ENCODE data around the gene SLC4A5. TPM values are rescaled to one million over a fixed set of nuclear protein-coding genes. Genes with fewer than 3 reads are reported as not detected.

The SLC4A5 gene
- total RNA-seq, 1 donor from 2014 or later = under 0.01 TPM

DNA sequence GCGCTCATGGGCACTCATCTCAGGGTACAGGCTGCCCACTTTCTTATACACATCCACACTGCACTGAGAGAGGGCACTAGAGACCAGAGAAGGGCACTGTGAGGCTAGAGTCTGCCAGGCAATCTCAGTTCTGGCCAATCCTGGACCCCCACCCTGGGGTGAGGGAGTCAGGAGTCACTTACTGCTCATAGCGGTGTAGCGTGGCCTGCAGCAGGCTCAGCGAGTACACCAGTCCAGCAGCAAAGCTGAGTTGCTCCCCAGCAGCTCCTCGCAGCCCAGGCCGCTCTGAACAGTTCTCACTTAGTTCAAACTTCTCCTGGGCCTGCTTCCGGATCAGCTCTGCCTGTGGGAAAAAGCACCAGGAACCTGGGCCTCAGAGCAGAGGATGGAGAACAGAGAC is 24.6 kb upstream of the SLC4A5 start:
- TF ChIP-seq, protein P1, sequence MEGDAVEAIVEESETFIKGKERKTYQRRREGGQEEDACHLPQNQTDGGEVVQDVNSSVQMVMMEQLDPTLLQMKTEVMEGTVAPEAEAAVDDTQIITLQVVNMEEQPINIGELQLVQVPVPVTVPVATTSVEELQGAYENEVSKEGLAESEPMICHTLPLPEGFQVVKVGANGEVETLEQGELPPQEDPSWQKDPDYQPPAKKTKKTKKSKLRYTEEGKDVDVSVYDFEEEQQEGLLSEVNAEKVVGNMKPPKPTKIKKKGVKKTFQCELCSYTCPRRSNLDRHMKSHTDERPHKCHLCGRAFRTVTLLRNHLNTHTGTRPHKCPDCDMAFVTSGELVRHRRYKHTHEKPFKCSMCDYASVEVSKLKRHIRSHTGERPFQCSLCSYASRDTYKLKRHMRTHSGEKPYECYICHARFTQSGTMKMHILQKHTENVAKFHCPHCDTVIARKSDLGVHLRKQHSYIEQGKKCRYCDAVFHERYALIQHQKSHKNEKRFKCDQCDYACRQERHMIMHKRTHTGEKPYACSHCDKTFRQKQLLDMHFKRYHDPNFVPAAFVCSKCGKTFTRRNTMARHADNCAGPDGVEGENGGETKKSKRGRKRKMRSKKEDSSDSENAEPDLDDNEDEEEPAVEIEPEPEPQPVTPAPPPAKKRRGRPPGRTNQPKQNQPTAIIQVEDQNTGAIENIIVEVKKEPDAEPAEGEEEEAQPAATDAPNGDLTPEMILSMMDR (conservative IDR thresholded peaks at IDR 0.05; ENCODE audit: low read depth, low read length) = no peak

DNA sequence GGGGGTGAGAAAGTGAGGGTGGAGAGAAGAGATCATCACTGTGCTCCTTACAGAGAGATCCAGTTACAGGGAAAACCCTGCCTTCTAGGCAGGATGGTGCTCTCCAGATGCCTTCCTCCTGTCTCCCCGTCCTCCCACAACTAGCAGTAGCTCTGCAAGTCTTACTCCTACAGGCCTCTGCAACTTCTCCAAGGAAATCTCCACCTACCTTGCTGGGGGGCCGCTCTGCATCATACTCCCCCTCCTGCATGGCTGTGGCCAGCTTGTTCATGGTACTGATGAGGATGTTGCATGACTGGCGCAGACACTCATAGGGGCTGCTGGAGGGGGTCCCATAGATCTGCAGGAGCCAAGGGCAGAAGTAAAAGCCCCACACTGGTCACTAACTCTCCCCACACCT is 22.8 kb upstream of the SLC4A5 start:
- no peak for DNase-seq (ENCODE audit: low read depth)
- no peak overlapping the region for H3K4me3 ChIP-seq (ENCODE audit: low read depth, low read length)
- TF ChIP-seq, protein P1 (conservative IDR thresholded peaks at IDR 0.05; ENCODE audit: low read depth, low read length) = no peak

More for the DNA sequence above, 24.6 kb upstream of the SLC4A5 start:
- DNase-seq (ENCODE audit: low read depth) = no peak
- no peak overlapping the region for H3K4me3 ChIP-seq (ENCODE audit: low read depth, low read length)

DNA sequence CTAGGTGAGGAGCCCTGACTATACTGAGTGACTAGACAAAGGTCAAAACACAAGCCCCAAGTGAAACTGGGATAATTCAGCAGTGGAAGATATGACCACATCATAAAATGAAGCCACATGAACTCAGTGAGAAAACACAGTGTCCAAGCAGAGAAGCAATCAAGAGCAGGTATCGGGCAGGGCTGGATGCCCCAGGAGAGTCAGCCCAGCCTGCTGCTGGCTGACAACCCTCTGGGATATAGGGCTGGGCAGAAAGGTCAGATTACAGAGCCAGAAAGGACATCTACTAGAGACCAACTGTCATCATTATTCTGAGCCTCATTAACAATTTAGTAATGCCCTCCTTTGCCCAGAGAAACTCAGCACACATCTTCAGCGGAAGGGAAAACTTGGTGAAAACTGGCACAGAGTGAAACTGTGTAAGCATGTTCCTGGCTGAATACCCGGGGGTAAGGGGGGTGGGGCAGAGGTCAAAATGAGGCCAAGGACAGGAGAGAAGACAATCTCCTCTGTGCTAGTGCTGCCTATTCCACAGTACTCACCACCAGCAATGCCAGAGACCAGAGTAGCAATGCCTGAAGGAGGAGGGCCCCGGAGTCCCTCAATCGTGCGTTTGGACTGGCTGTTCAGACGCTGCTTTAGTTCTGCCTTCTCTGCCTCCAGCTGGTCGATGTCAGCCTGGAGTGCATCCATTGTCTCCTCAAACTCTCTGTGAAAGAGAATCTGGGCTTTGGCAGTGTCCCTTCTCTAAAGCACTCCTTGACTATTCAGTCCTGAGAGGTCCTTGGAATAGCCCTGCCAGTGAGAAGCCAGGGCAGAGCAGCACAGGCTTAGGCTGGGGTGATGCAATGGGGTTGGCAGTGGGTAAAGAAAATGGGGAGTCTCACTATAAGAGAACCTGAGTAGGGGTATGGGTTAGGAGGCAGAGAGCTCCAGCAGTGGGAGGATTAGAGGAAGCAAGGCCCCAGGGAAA is 21.6 kb upstream of the SLC4A5 start:
- TF ChIP-seq, protein P1 (conservative IDR thresholded peaks at IDR 0.05; ENCODE audit: low read depth, low read length) = no peak
- H3K4me3 ChIP-seq (ENCODE audit: low read depth, low read length) = no peak overlapping the region
- DNase-seq (ENCODE audit: low read depth) = no peak

DNA sequence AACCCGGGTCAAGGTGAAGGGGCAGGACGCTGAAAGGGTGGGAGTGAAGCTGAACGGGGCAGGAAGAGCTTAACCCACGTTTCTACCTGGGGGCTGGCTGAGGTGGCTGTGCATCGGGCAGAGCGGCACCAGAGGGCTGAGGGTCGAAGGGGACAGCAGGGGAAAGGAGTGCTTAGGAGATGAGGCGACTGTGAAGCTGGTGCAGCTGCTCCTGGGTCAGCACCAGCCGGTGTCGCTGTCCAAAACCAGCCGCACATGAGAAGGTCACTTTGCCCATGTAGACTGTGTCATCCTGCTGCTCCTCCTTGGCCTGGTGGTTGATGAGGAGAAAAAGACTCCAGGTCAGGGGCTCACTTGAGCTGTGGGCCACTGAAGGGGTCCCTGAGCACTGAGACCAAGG is 18.1 kb upstream of the SLC4A5 start:
- H3K4me3 ChIP-seq (ENCODE audit: low read depth, low read length) = no peak overlapping the region
- DNase-seq (ENCODE audit: low read depth) = no peak
- TF ChIP-seq, protein P1 (conservative IDR thresholded peaks at IDR 0.05; ENCODE audit: low read depth, low read length) = no peak

DNA sequence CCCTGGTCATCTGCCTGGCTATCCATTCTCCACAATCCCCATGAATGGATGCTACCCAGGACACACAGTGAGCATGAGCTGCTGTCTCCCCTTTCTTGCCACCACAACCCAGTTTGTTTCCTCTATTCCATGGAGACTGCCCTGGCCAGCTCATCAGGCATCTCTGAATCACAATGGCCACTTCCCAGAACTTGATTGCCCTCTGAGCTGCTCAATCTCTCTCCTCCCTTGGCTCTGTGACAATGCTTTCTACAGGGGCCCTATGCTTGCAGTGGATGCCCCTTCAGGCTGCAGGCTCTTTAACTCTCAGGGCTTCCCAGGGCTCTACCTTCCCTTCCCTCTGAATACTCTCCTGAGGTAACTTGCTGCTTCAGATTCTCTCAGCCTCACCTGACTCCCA is 14.4 kb upstream of the SLC4A5 start:
- H3K4me3 ChIP-seq (ENCODE audit: low read depth, low read length) = no peak overlapping the region
- TF ChIP-seq, protein P1 (conservative IDR thresholded peaks at IDR 0.05; ENCODE audit: low read depth, low read length) = no peak
- no peak for DNase-seq (ENCODE audit: low read depth)

DNA sequence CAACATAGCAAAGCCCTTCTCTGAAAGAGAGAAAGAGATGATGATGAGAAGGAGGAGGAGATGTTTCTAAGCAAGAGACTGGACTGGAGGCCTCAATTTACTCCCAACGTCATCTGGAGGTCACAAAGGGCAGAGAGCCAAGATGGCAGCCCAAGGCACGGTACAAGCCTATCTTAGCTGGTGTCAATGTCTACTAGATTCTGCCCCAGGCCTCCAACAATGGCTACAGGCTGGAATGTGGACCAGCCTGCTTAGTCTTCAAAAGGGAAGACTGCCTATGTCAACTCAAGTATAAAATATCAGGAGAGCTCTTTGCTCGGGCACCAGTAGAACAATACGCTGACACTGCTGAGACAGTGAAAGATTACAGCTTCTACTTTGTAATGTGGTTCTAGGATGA is 6.7 kb upstream of the SLC4A5 start:
- no peak overlapping the region for H3K4me3 ChIP-seq (ENCODE audit: low read depth, low read length)
- no peak for DNase-seq (ENCODE audit: low read depth)
- TF ChIP-seq, protein P1 (conservative IDR thresholded peaks at IDR 0.05; ENCODE audit: low read depth, low read length) = no peak
